ENCODE data around the gene OR5B2.
"Not testable (repeated sequence)": the region's sequence is repeated elsewhere in the genome, so short reads cannot be mapped to it uniquely, and the experiment has no call there.

- not testable (repeated sequence) for TF ChIP-seq CTCF (IDR thresholded peaks at IDR 0.05; ENCODE audit: borderline replicate concordance, extremely low read depth, low read length, poor library complexity, severe bottlenecking); EZH2 (IDR thresholded peaks at IDR 0.05; ENCODE audit: borderline replicate concordance, low read depth, low read length, severe bottlenecking)
Measured at GRCh38 chr11:58399622-58400021, 28.3 kb downstream of the OR5B2 start.
